8988T (cell line): ENCODE measurements around the gene UPF1.
"Not testable (repeated sequence)": the region's sequence is repeated elsewhere in the genome, so short reads cannot be mapped to it uniquely, and the experiment has no call there.

Experiments used
- DNase-seq: peaks from one replicate; pipeline ENCODE4 v3.0.0; 2011

The UPF1 gene

DNA sequence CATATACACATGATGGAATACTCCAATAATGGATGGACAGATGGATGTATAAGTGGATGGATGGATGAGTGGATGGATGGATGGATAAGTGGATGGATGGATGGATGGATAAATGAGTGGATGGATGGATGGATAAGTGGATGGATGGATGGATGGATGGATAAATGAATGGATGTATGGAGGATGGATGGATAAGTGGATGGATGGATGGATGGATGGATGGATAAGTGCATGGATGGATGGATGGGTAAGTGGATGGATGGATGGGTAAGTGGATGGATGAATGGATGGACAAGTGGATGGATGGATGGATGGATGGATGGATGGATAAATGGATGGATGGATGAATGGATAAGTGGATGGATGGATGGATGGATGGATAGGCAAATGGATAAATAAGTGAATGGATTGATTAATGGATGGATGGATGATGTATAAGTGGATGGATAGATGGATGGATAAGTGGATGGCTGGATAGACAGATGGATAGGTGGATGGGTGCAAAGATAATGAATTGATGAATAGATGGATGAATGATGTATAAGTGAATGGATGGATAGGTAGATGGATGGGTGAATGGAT lies 32.3 kb upstream of the UPF1 start:
- DNase-seq: no peak

DNA sequence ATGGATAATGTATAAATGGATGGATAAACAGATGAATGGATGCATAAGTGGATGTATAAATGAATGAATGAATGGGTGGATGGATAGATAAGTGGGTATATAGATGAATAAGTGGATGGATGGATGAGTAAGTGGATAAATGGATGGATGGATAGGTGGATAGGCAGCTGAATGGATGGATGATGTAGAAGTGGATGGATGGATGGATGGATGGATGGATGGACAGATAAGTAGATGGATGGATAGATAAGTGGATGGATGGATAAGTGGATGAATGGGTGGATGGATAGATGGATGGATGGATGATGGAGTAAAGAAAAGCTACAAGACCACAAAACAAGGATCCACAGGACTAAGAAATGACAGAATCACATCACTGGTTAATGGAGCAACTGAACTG lies 31.7 kb upstream of the UPF1 start:
- DNase-seq: no peak

GRCh38 chr19:18800636-18801035 lies 31.1 kb upstream of the UPF1 start:
- peak; percentile 19 for DNase-seq

DNA sequence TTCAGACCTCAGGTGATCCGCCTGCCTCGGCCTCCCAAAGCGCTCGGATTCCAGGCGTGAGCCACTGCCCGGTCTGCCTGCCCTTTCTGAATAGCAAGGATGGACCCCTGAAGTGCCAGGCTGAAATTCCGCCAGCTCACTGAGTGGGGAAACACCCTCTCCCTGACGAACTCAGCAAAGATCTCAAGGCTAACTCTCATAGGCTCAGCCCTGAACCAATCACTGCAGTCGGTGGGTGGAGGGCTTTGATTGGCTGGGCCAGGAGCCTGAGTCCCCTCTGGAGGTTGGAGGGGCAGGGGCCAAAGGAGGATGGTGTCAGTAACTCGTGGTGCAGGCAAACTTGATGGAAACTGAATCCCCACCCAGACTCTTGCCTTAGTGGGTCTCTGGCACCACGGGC lies 29.4 kb upstream of the UPF1 start:
- peak; percentile 18 for DNase-seq

- DNase-seq: no peak
Observed at GRCh38 chr19:18803550-18804138, 28.1 kb upstream of the UPF1 start.

- no peak for DNase-seq
Observed at GRCh38 chr19:18804139-18804601, 27.6 kb upstream of the UPF1 start.

GRCh38 chr19:18804643-18805042 lies 27.1 kb upstream of the UPF1 start:
- peak; percentile 15 for DNase-seq

- no peak for DNase-seq
Observed at GRCh38 chr19:18807861-18808331, 23.9 kb upstream of the UPF1 start.

DNA sequence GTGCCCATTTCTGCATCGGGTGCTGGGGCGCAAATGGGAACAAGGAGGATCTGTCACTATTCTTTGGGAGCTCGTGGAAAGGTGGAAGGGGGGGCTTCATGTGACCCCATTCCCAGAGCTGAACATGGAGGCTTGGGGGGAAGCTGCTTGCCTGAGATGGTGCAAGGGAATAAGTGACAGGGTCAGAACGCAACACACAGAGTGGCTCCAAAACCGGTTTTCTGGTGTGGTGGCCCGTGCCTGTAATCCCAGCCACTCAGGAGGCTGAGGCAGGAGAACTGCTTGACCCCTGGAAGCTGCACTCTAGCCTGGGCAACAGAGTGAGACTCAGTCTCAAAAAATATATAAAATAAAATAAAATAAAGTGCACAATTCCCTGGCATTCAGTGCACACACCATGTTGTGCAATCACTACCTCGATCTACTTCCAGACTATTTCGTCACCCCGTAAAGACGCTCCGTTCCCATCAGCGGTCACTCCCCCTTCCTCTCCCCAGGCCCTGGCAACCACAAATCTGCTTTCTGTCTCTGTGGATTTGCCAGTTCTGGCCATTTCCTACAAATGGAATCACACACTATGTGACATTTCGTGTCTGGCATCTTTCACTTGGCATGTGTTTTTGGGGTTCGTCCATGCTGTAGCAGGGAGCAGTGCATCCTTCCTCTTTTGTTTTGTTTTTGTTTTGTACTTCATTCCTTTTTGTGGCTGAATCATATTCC lies 22.4 kb upstream of the UPF1 start:
- no peak for DNase-seq

DNA sequence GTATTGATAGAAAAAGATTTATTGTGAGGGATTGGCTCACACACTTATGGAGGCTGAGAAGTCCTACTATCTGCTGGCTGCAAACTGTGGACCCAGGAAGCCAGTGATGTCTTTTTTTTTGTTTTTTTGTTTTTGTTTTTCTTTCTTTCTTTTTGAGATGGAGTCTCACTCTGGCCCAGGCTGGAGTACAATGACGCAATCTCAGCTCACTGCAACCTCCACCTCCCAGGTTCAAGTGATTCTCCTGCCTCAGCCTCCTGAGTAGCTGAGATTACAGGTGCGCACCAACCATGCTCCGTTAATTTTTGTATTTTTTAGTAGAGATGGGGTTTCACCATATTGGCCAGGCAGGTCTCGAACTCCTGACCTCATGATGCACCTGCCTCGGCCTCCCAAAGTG lies 20.1 kb upstream of the UPF1 start:
- not testable (repeated sequence) for DNase-seq

DNA sequence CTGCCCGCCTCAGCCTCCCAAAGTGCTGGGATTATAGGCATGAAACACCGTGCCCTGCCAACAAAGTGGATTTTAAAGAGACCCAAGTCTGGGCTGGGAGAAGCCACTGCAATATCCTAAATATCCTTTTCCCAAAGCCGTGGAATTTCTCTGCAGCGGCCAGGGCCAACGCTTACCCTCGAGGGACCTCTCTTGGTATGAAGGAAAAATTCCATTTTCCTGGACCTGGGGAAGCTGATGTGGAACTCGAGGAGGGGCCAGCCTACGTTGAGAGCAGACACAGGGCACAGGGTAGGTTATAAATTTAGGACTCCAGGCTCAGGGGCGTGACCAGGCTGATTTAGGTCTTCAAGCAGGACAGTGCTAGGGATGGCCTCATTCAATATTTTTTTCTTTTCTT lies 17.7 kb upstream of the UPF1 start:
- DNase-seq: no peak

- DNase-seq: no peak
Observed at GRCh38 chr19:18815673-18816072, 16.1 kb upstream of the UPF1 start.

- not testable (repeated sequence) for DNase-seq
Observed at GRCh38 chr19:18816645-18817044, 15.1 kb upstream of the UPF1 start.

- DNase-seq: no peak
Observed at GRCh38 chr19:18817574-18817973, 14.2 kb upstream of the UPF1 start.

DNA sequence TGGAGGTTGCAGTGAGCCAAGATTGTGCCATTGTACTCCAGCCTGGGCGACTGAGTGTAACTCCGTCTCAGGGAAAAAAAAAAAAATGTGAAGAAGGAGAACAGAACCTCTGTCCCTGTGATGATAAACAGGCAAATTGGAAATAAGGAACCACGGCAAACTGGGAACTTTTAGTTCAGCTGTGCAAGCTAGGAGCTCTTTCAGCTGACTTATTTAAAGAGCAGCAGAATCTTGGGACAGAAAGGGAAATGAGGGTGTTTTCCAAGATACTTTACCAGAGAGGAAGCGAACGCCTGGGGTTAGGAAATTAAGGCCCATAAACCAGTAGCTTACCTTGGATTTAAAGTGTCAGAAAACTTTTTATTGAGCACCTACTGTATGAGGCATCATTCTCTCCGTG lies 3.0 kb upstream of the UPF1 start:
- DNase-seq: no peak

GRCh38 chr19:18830488-18830887 lies 1.3 kb upstream of the UPF1 start:
- no peak for DNase-seq

GRCh38 chr19:18832306-18833140 lies 764 bp downstream of the UPF1 start:
- peak; percentile 43 for DNase-seq

DNA sequence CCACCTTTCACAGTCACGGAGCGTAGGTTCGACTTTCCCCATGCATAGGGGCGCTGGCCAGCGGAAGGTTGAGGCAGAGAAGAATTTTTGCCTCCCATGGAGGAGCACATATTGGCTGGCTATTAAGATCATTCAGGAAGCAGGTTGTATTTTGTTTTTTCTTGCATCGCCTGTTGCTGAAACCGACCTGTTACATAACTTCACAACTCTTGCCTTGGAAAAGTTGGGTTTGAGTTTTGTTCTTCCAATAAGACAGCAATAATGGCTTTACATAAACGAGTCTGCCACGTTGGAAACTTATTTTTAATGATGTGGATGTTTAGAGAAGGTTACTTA lies 1.4 kb downstream of the UPF1 start:
- DNase-seq: no peak

DNA sequence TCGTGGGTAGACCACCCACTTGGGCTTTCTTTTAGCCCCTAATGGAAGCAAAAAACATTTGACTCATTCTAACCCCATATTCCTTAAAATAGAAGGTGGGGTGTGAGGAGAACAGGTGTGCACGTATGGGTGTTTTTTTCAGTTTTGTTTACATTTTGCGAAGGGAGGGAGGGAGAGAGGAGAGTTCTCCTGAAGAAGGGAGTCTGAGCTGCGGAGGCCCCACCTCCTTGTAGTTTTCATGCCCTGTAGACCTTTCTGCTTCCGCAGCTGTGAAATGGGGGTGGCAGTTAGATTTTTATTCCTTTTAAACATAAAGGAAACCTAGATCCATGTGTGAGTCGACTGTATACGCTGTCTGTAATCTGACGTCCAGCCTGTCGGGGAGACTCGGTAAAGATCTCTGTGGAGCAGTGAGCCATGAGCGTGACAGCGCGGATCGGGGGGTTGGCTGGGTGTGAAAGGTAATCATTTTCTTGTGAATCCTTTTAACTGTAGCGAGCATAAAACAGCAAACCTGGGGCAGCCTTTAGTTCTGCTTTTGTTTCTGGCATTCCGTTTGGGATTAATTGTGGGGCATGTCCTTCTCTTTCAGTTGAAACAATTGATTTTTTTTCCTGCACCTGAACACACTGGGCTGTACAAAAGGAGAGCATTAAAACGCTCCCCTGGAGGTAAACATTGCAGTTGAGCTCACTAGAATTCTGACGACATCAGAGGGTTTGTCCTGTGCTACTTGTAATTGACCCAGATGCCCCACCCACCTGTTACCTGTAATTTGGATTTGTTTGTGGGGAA lies 2.3 kb downstream of the UPF1 start:
- DNase-seq: peak; percentile 38

- DNase-seq: no peak
Observed at GRCh38 chr19:18834644-18834984, 2.9 kb downstream of the UPF1 start.

DNA sequence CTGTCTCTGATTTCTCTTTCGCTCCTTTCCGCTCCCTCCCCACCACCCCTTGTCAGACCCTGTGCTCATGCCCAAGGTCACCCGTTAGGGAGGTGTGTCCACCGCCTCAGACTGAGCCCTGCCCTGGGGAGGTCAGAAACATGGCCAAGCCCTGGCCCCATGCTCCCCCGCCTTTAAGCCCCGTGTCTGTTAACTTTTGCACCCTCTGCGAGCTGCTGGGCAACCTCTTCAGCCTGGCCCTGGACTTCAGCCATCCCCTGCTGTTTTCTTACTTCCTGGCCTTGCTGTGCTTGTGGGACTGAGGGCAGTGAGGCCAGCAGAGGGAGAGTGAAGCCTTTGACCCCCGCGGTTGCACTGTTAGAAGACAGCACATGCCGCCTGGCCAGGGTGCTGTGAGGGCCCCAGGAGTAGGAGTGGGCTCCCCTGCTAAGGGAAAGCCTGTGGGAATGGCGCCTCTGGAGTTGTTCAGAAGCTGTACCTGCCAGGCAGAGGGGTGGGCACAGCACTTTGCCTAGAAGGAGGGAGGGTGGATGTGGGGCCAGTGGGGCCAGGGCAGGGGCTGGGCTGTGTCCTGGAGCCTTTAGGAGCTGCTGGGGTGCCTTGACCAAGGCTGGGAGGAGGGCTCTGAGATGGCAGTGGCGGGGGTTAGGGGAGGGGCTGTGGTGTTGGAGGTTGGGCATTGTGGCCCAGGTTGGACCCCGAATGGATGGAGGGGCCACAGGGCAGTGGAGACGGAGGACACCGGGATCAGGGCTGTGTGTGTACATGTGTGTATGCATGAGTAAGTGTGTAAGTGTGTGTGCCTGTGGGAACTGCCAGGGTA lies 7.9 kb downstream of the UPF1 start:
- peak; percentile 15 for DNase-seq
